HCT116 (cell line): ENCODE results near the gene PLXDC1. TPM values are rescaled to one million over a fixed set of nuclear protein-coding genes. Genes with fewer than 3 reads are reported as not detected.

Experiments used
- ATAC-seq: fragments of 200-7000 bp; cut with Tn5 transposase; 2 replicates; pipeline ENCODE4 v1.9.1; 2020; ENCODE audit warnings: mild to moderate bottlenecking, moderate library complexity
- BruUV-seq: library from RNA; stranded (reverse); fragments of 400-500 nt; replicated peaks from 2 replicates; lab custom pipeline; 2021; lab: Mats Ljungman, UMichigan
- CTCF ChIA-PET: fragments of 300-600 bp; sonication (Branson Sonifier 250); formaldehyde crosslinking; loops from one replicate; lab custom pipeline; 2021; ENCODE audit warnings: antibody characterized with exemption; lab: Charles Lee
- POLR2A ChIA-PET: fragments of 300-600, 350-600 bp; sonication (Branson Sonifier 250); formaldehyde crosslinking; loops from one replicate; lab custom pipeline; 2021; ENCODE audit warnings: antibody characterized with exemption; lab: Charles Lee
- RAD21 ChIA-PET, 2 experiments: fragments of 300-600 bp; sonication (Branson Sonifier 250); formaldehyde crosslinking; loops; one replicate each; lab custom pipeline; 2023; ENCODE audit warnings: low total read pairs in 2 of 2; ENCODE audit not compliant: uncharacterized antibody in 2 of 2, unreplicated experiment in 2 of 2, low non-redundant PET in 1 of 2; lab: Charles Lee
- DNase-seq: peaks from one replicate; pipeline ENCODE4 v3.0.0-alpha.2; 2010; ENCODE audit warnings: low read depth, low spot score
- H2AFZ ChIP-seq: fragments of 200-600 bp; shearing (Covaris generic), sonication (generic); 2 replicates; pipeline ENCODE4 v1.6.1; 2017; ENCODE audit warnings: low read depth, mixed run types, mixed read lengths, antibody characterized with exemption, low read length; ENCODE audit not compliant: poor library complexity, severe bottlenecking
- H3K27ac ChIP-seq: 2 replicates; pipeline ENCODE4 v1.5.1; 2012; ENCODE audit warnings: low read depth, low read length
- H3K27me3 ChIP-seq: fragments of 200-600 bp; sonication (generic); 2 replicates; pipeline ENCODE4 v1.6.1; 2016; ENCODE audit warnings: mixed run types, low read length, mixed read lengths; ENCODE audit not compliant: insufficient read depth
- H3K36me3 ChIP-seq, 2 experiments: fragments of 200-500 bp in 1 of 2; fragments of 200-600 bp in 1 of 2; sonication (Bioruptor generic) in 1 of 2; sonication (generic) in 1 of 2; 2 replicates each; pipeline versions ENCODE4 v1.5.1 to v1.6.1; 2014 to 2016; ENCODE audit warnings: low read length in 2 of 2, inconsistent platforms in 1 of 2, mixed read lengths in 1 of 2, mixed run types in 1 of 2; ENCODE audit not compliant: insufficient read depth in 2 of 2, control insufficient read depth in 1 of 2
- H3K4me1 ChIP-seq, 2 experiments: fragments of 200-600 bp in 1 of 2; sonication (generic) in 1 of 2; 2 replicates each; pipeline versions ENCODE4 v1.5.1 to v1.6.1; 2012 to 2017; ENCODE audit warnings: low read length in 2 of 2, inconsistent platforms in 1 of 2, mild to moderate bottlenecking in 1 of 2, mixed read lengths in 1 of 2, mixed run types in 1 of 2, moderate library complexity in 1 of 2; ENCODE audit not compliant: insufficient read depth in 2 of 2, control insufficient read depth in 1 of 2
- H3K4me2 ChIP-seq: fragments of 200-600 bp; sonication (generic); 2 replicates; pipeline ENCODE4 v1.6.1; 2017; ENCODE audit warnings: mixed run types, low read length, mixed read lengths
- H3K4me3 ChIP-seq, 2 experiments: fragments of 200-600 bp in 1 of 2; sonication (generic) in 1 of 2; replicated peaks in 1 of 2; 2 replicates each; pipeline ENCODE4 v1.5.1; 2011 to 2016; ENCODE audit warnings: low read length in 2 of 2, control low read depth in 1 of 2, low read depth in 1 of 2, mild to moderate bottlenecking in 1 of 2, mixed read lengths in 1 of 2, mixed run types in 1 of 2
- H3K79me2 ChIP-seq: fragments of 200-600 bp; sonication (generic); 2 replicates; pipeline ENCODE4 v1.6.1; 2017; ENCODE audit warnings: mild to moderate bottlenecking, mixed run types, low read length, moderate library complexity, mixed read lengths; ENCODE audit not compliant: insufficient read depth
- H3K9ac ChIP-seq: fragments of 200-600 bp; sonication (generic); 2 replicates; pipeline ENCODE4 v1.6.1; 2016; ENCODE audit warnings: low read length, mixed read lengths
- H3K9me2 ChIP-seq: fragments of 200-600 bp; sonication (generic), shearing (Covaris generic); 2 replicates; pipeline ENCODE4 v1.6.1; 2017; ENCODE audit warnings: mixed run types, mild to moderate bottlenecking, moderate library complexity; ENCODE audit not compliant: insufficient read depth
- H3K9me3 ChIP-seq, 2 experiments: fragments of 200-500 bp in 1 of 2; fragments of 200-600 bp in 1 of 2; sonication (Bioruptor generic) in 1 of 2; sonication (generic) in 1 of 2; 2 replicates each; pipeline ENCODE4 v1.6.1; 2014 to 2017; ENCODE audit warnings: low read length in 2 of 2, mixed read lengths in 2 of 2, inconsistent platforms in 1 of 2, low read depth in 1 of 2, mild to moderate bottlenecking in 1 of 2, mixed run types in 1 of 2, moderate library complexity in 1 of 2; ENCODE audit not compliant: control insufficient read depth in 1 of 2, insufficient read depth in 1 of 2
- H4K20me1 ChIP-seq: fragments of 200-600 bp; sonication (generic), shearing (Covaris generic); 2 replicates; pipeline ENCODE4 v1.6.1; 2017; ENCODE audit warnings: mixed run types, mild to moderate bottlenecking, moderate library complexity; ENCODE audit not compliant: insufficient read depth
- ATF3 ChIP-seq: IDR thresholded peaks from 2 replicates; pipeline ENCODE4 v1.6.1; 2012
- CEBPB ChIP-seq: IDR thresholded peaks from 2 replicates; pipeline ENCODE4 v1.6.1; 2012; ENCODE audit warnings: low read depth
- EGR1 ChIP-seq: IDR thresholded peaks from 2 replicates; pipeline ENCODE4 v1.6.1; 2012; ENCODE audit warnings: low read depth
- EZH2phosphoT487 ChIP-seq: fragments of 200-600 bp; IDR thresholded peaks from 2 replicates; pipeline ENCODE4 v1.6.1; 2018; ENCODE audit warnings: antibody characterized with exemption, borderline replicate concordance
- FOSL1 ChIP-seq: IDR thresholded peaks from 2 replicates; pipeline ENCODE4 v1.6.1; 2012; ENCODE audit warnings: low read depth
- MAX ChIP-seq: IDR thresholded peaks from 2 replicates; pipeline ENCODE4 v1.6.1; 2012
- SRF ChIP-seq: IDR thresholded peaks from 2 replicates; pipeline ENCODE4 v1.6.1; 2012; ENCODE audit warnings: low read depth
- ZFX ChIP-seq: fragments of 450-650 bp; IDR thresholded peaks from 2 replicates; pipeline ENCODE4 v1.6.1; 2017
- intact Hi-C: fragments of 100-400 bp; cut with micrococcal nuclease; formaldehyde crosslinking; loops from 2 replicates; pipeline ENCODE4 v1.10.0; 2022
- total RNA-seq: library from RNA; stranded (reverse); gene quantifications from one replicate; pipeline ENCODE4 v1.2.1, GENCODE V29; 2021; ENCODE audit not compliant: unreplicated experiment
- TF ChIP-seq, protein P1 (sequence below): IDR thresholded peaks from 2 replicates; pipeline ENCODE4 v1.6.1; 2011; ENCODE audit warnings: mild to moderate bottlenecking, low read length, moderate library complexity; ENCODE audit not compliant: insufficient replicate concordance; ENCODE audit errors: extremely low read depth
- TF ChIP-seq, protein P2 (sequence below): IDR thresholded peaks from 2 replicates; pipeline ENCODE4 v1.6.1; 2012; ENCODE audit warnings: low read depth

The PLXDC1 gene
- total RNA-seq, 1 experiment from 2014 or later: 1.8 TPM

DNA sequence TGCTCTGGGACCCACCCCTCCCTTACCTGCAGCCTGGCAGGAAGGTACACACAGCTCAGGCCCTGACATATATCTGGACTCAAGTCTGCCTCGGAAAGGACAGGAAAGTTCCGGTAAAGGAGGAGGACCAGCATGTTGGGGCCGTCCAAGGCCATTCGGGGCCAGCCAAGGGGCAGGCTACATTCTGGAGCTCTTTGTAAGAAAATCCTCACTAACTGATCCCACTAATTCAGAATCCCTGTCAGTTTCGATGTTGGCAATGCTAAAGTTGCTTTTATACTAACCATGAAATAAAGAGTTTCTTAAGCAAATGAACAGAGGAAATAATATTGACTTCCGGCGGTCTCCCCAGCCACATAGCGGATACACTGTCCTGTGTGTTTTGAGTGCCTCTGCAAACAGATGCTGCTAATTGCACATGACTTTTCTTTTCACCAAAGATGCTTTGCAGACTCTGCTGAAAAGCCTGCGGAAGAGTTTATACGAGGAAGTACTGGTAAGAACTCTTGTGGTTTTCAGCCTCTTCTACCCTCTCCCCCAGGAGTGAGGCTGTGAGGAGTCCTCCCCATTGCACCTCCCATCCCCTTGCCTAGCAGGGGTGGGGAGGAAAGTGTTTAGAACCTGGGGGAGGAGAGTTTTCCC is 54.8 kb downstream of the PLXDC1 start:
- no peaks in the 10 kb centered on the region for H3K9me3 ChIP-seq
- no TSS peak for BruUV-seq
- no peak overlapping the region for H3K9ac ChIP-seq
- ATAC-seq (no peak), DNase-seq (no peak)
- intact Hi-C loops: no loop called here
- no peaks in the 10 kb centered on the region for H3K9me2 ChIP-seq
- no peaks in the 10 kb centered on the region for H3K36me3 ChIP-seq
- H3K4me2 ChIP-seq: no peak overlapping the region
- no peaks in the 10 kb centered on the region for H3K79me2 ChIP-seq
- CTCF ChIA-PET: no interaction called here
- no peak overlapping the region for H3K4me3 ChIP-seq
- TF ChIP-seq EZH2phosphoT487 (no peak), SRF (no peak), ATF3 (no peak), CEBPB (no peak), ZFX (no peak), EGR1 (no peak), FOSL1 (no peak), MAX (no peak)
- TF ChIP-seq, protein P1, sequence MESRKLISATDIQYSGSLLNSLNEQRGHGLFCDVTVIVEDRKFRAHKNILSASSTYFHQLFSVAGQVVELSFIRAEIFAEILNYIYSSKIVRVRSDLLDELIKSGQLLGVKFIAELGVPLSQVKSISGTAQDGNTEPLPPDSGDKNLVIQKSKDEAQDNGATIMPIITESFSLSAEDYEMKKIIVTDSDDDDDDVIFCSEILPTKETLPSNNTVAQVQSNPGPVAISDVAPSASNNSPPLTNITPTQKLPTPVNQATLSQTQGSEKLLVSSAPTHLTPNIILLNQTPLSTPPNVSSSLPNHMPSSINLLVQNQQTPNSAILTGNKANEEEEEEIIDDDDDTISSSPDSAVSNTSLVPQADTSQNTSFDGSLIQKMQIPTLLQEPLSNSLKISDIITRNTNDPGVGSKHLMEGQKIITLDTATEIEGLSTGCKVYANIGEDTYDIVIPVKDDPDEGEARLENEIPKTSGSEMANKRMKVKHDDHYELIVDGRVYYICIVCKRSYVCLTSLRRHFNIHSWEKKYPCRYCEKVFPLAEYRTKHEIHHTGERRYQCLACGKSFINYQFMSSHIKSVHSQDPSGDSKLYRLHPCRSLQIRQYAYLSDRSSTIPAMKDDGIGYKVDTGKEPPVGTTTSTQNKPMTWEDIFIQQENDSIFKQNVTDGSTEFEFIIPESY: no peak
- TF ChIP-seq, protein P2, sequence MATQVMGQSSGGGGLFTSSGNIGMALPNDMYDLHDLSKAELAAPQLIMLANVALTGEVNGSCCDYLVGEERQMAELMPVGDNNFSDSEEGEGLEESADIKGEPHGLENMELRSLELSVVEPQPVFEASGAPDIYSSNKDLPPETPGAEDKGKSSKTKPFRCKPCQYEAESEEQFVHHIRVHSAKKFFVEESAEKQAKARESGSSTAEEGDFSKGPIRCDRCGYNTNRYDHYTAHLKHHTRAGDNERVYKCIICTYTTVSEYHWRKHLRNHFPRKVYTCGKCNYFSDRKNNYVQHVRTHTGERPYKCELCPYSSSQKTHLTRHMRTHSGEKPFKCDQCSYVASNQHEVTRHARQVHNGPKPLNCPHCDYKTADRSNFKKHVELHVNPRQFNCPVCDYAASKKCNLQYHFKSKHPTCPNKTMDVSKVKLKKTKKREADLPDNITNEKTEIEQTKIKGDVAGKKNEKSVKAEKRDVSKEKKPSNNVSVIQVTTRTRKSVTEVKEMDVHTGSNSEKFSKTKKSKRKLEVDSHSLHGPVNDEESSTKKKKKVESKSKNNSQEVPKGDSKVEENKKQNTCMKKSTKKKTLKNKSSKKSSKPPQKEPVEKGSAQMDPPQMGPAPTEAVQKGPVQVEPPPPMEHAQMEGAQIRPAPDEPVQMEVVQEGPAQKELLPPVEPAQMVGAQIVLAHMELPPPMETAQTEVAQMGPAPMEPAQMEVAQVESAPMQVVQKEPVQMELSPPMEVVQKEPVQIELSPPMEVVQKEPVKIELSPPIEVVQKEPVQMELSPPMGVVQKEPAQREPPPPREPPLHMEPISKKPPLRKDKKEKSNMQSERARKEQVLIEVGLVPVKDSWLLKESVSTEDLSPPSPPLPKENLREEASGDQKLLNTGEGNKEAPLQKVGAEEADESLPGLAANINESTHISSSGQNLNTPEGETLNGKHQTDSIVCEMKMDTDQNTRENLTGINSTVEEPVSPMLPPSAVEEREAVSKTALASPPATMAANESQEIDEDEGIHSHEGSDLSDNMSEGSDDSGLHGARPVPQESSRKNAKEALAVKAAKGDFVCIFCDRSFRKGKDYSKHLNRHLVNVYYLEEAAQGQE: no peak
- no peak overlapping the region for H3K27ac ChIP-seq
- peaks cover 5% of the 10 kb centered on the region; the same call in 1 of the 2 replicates for H3K27me3 ChIP-seq
- POLR2A ChIA-PET: no interaction called here
- no peaks in the 10 kb centered on the region for H4K20me1 ChIP-seq
- RAD21 ChIA-PET: no interaction called here
- no peaks in the 10 kb centered on the region for H3K4me1 ChIP-seq
- no peak overlapping the region for H2AFZ ChIP-seq
